ENCODE data around the gene AMOTL1.

- TF ChIP-seq, protein P1, sequence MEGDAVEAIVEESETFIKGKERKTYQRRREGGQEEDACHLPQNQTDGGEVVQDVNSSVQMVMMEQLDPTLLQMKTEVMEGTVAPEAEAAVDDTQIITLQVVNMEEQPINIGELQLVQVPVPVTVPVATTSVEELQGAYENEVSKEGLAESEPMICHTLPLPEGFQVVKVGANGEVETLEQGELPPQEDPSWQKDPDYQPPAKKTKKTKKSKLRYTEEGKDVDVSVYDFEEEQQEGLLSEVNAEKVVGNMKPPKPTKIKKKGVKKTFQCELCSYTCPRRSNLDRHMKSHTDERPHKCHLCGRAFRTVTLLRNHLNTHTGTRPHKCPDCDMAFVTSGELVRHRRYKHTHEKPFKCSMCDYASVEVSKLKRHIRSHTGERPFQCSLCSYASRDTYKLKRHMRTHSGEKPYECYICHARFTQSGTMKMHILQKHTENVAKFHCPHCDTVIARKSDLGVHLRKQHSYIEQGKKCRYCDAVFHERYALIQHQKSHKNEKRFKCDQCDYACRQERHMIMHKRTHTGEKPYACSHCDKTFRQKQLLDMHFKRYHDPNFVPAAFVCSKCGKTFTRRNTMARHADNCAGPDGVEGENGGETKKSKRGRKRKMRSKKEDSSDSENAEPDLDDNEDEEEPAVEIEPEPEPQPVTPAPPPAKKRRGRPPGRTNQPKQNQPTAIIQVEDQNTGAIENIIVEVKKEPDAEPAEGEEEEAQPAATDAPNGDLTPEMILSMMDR (conservative IDR thresholded peaks at IDR 0.05), result no peak
- TF ChIP-seq ZFX (IDR thresholded peaks at IDR 0.05), result no peak
These were observed 2.5 kb downstream of the AMOTL1 start for GRCh38 chr11:94770563-94771120.
